IPS-NIHi7 (cell line): Measurements from ENCODE around the gene SLC29A3.

Experiments
- DNase-seq: peaks from one replicate; pipeline ENCODE4 v3.0.0; 2012; ENCODE audit warnings: mixed read lengths; ENCODE audit errors: extremely low spot score

Gene SLC29A3

DNA sequence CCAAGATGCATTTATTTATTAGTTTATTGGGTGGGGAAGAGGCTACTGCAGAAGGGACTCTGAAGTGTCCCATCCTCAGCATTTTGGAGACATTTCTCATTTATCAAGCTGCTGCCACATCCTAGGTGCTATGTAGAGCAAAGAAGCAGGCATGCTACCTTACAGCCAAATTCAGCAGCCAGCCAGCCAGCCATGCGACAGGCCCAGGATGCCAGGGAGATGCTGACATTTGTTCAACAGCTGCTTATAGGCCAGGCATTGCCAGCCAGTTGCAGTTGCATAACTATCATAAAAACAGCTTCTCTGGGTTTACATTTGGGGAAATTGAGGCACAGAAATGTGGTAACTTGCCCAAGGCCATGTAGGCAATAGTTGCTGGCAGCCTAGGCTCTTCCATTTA, 2.3 kb downstream of the SLC29A3 start:
- no peak for DNase-seq

DNA sequence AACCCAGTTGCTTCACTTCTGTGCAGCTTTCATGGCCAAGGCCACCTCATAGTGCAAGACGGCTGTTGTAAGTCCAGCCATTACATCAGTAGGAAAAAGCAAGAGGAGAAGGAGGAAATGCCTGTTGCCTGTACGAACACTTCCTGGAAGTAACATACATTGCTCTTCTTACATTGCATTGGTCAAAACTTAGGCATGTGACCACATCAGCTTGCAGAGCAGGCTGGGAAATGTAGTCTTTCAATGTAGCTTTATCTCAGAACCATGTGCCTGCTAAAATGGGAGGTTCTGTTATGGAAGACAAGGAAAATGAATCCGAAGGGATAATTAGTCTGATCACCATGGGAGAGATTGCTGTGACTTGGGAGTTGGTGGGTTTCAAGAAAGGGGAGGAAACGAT, 4.3 kb downstream of the SLC29A3 start:
- DNase-seq = peak; percentile 35

DNA sequence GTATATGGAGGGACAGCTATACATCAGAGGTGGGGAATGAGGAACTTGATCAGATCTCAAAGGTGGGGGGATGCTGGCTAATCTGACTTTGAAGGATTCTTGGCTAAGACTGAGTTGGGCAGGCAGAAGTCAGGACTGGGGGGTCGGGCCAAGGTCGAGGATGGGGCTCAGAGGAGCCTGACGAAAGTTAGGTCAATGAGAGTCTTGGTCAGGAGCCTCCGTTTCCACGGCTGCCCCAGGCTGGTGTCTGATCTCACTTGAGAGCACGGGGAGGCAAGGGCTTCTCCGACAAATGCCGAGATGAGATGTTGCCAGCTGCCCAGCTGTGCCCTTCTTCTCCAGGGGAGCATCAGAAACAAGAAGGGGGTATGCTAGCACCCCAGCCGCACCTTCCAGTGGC, 5.7 kb downstream of the SLC29A3 start:
- DNase-seq = no peak

DNA sequence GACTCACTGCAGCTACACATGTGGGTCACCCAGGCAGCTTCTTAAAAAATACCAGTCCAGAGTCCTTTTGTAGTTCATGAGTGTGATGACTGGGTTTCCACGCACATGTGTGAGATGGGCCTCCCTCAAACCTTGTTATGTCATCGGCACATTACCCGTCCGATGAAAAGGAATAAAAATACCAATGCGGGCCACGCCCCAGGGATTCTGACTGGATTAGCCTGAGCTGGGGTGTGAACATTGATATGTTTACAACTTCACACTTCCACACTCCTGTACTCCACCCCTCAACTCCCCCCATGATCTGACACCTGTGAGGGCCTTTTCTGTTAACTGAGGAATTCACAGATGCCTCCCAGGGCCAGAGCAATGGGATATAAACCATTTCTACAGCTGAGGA, 6.2 kb downstream of the SLC29A3 start:
- DNase-seq = no peak

DNA sequence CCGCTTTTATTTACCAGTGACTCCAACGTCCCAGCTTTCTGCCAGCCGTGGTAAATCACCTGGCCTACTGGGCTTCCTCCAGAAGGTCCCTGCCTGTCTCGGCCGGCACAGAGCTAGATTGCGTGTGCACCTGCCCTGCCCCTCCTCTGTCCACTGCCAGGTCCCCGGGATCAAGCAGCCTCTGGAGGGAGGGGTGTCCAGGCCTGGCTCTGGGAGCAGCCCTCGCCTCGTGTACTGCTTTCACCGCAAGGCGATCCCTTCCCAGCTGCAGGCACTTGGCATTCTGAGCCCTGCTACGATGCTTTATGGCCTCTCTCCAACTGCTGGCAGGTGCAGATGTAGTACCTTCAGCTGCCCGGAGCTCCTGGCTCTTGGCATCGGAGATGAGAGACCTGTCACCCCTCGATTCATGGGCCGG, 7.4 kb downstream of the SLC29A3 start:
- DNase-seq = no peak

GRCh38 chr10:71330789-71331404, 11.8 kb downstream of the SLC29A3 start:
- DNase-seq = no peak

- DNase-seq = no peak
Observed at GRCh38 chr10:71331736-71332135, 12.7 kb downstream of the SLC29A3 start.

DNA sequence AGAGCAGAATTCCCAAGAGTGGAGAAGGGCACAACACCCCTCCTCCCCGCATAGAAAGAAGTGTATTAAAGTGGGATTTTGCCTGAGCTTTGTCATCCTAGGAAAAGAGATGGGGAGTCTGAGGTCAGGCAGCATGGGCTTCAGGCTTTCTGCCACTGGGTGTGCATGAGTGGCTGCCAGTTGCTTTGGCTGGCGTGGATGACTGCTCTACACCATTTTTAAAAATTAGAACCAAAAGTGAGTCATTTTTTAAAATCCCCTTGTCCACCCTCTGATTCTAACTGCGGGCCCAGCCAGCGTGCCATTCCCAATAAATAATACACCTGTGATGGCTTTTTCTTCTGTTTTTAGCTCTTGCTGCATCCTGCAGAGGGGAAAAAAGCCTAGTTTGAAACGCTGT, 13.4 kb downstream of the SLC29A3 start:
- DNase-seq = no peak

DNA sequence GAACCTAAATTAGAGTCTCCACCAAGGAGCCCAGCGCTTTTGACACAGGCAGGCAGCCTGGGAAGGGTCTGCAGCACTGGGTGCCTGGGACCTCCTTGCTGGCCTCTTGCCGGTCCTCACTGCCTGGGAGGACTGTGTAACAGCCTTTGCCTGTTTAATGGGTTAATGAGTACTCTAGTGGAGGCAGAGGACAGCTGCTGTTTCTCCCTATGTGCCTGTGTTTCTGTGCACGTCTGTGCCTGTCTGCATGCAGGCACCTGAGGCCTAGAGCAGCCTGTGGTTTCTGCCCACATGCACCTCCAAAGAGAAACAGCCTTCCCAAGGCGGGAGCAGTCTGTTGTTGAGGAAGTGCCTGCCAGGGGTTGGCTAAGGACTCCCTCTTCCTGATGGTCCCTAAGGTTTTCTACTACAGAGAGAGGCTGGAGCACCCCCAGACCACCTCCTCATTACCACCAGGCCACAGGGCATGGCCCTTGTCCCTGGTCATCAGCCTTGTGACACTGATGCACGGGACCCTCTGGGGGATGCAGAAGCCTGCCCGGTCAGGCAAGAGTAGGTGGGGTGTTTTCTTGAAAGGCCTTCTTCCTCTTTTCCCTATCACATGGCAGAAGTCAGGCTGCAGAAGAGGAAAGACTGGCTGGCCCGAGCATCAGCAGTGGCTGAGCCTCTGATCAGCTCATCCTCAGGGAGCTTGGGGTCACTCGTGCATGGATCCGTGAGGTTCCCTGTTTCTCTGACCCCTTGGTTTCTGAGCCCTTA, 14.2 kb downstream of the SLC29A3 start:
- DNase-seq = no peak

DNA sequence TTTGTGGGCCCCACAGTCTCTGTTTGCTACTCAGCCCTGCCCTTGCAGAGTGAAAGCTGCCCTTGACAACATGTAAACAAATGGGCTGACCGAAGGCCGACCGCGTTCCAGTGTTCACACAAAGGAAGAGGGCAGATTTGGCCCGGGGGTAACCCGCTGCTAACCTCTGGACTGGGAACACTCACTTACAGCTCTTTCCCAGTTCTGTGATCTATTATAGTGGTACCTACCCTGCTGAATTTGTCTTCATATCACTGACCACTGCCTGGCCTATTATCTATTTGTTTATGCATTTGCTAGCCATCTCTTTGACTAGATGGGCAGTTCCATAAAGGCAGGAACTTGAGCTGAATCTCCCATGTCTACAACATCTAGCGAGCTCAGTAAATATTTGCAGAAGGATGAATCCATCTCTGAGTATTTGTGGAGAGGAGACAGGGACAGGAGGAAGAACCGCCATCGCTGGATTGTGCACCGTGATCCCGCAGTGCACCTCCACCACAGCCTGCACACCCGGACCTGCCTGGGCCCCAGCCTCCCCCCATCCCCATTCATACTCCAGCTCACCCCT, 15.2 kb downstream of the SLC29A3 start:
- no peak for DNase-seq

- no peak for DNase-seq
Observed at GRCh38 chr10:71335173-71335708, 16.2 kb downstream of the SLC29A3 start.

GRCh38 chr10:71336632-71337031, 17.6 kb downstream of the SLC29A3 start:
- no peak for DNase-seq

GRCh38 chr10:71337219-71337701, 18.2 kb downstream of the SLC29A3 start:
- DNase-seq = peak; percentile 24

DNA sequence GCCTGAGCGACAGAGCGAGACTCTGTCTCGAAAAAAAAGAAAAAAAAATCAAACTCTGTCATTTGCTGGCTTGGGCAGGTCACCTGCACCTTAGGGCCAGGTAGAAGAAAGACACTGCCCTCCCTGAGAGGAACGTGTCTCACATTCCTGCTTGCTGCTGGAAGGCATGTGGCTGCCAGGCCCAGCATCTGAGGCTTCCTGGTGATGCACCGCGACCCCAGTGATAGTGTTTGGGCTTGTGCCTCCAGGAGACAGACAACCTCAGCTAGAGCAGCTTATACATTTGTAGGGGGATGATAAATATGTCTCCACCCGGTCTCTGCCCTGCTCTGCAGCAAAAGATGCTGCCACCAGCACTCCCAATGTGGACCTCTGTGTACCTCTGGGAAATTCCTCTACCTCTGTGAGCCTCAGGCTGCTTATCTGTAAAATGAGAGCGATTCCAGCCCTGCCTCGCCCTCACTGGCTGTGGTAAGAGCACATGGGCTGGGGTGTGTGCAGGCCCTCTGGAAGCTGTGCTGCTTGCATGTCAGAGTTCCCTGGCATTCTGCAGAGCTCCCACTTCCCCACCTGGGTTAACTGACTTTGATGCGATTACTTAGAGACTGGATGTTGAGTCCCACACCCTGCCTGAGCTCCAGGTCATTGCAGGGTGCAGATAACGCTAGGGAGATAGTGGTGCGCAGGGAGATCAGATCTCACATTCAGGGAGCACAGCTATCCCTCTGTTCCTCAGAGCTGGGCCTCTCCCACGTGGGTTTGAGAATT, 19.9 kb downstream of the SLC29A3 start:
- DNase-seq = no peak

- peak; percentile 24 for DNase-seq
Observed at GRCh38 chr10:71339796-71340589, 20.9 kb downstream of the SLC29A3 start.

GRCh38 chr10:71342573-71343391, 23.7 kb downstream of the SLC29A3 start:
- DNase-seq = no peak

DNA sequence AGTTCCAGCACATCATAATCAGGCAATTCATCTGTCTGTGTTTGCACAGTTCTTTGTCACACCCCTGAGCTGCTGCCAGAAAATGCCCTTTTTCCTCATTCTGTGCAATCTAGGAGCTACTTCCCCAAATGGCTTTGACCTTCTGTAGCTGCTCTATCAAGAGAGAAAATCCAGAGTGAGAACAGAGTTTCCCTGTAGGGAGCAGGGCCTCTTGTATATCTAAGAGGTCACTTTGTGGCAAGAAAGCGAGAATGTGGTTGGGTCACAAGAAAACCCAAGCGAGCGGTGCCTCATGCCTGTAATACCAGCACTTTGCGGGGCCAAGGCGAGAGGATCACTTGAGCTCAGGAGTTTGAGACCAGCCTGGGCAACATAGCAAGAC, 24.3 kb downstream of the SLC29A3 start:
- no peak for DNase-seq

DNA sequence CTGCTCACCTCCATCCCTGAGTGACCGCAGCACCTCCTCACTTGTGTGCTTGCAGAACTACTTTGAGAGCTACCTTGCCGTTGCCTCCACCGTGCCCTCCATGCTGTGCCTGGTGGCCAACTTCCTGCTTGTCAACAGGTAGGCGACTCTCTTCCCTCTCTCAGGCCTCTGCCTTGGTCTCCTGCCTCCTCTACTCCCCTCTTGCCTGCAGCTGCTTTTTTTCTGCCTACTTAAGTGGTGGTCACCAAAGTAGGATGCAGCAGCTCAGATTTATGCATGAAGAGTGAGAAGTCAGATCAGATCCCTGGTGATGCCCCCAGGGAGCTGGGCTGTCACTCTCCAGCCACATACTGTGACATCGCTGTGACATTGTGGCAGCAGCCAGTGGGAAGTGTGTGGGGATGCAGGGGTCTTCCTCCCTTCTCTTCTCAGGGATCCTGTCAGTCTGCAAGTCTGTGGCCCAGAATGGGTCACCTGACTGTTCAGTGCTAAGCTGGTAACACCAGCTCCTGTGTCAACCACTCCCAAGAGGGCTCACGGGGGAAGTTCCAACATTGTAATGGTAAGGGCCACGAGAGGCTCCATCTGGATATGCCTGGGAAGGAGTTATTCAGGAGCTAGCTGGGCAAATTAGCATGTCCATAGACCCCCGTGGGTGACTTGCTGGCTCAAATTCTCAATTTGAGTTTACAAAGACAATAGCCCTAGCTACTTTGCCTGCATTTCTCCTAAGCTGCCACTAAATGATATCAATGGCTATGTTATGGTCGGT, 25.3 kb downstream of the SLC29A3 start:
- DNase-seq = peak; percentile 59

DNA sequence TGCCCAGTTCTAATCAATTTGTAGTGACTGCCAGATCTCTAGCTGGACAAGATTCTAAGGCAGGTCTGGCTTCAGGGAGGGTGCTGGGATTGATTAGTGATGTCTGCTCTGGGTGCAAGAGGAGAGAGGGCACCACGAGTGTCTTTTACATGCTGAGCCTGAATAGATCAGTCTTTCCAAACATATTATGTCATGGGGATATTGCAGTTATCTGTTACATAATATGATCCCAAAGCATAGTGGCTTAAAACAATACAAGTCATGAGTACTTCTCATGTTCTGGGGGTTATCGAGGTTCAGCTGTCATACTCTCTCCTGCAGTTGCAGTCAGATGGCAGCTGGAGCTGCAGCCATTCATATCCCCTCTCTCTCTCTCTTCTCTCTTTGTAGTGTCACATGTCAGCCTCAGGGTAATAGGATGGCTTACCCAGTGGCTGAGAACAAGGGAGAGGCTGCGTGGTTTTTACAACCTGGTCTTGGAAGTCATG, 26.0 kb downstream of the SLC29A3 start:
- no peak for DNase-seq
